HepG2 (cell line): ENCODE data around the gene TPGS1. TPM values are rescaled to one million over a fixed set of nuclear protein-coding genes. Genes with fewer than 3 reads are reported as not detected.

Source experiments
- FLYWCH1 ChIP-seq: sonication (generic); formaldehyde crosslinking; IDR thresholded peaks from 2 replicates; pipeline ENCODE4 v1.8.1; 2023; ENCODE audit warnings: mild to moderate bottlenecking, missing genetic modification reagents
- FOSL1 ChIP-seq: sonication (generic); formaldehyde crosslinking; IDR thresholded peaks from 2 replicates; pipeline ENCODE4 v1.9.0; 2021; ENCODE audit warnings: missing genetic modification reagents, borderline replicate concordance
- FOXA3 ChIP-seq: IDR thresholded peaks from 2 replicates; pipeline ENCODE4 v1.6.1; 2016; ENCODE audit warnings: missing genetic modification reagents, missing compliant biosample characterization
- IKZF4 ChIP-seq: sonication (generic); formaldehyde crosslinking; IDR thresholded peaks from 2 replicates; pipeline ENCODE4 v1.5.1; 2020; ENCODE audit warnings: borderline replicate concordance, mild to moderate bottlenecking, low read depth, missing genetic modification reagents; ENCODE audit errors: not compliant biosample characterization
- NR2C2 ChIP-seq: sonication (generic); formaldehyde crosslinking; IDR thresholded peaks from 2 replicates; pipeline ENCODE4 v1.4.0; 2020; ENCODE audit warnings: missing genetic modification reagents, mild to moderate bottlenecking, moderate library complexity, borderline replicate concordance
- PLRG1 ChIP-seq: fragments of 450-650 bp; conservative IDR thresholded peaks from 2 replicates; pipeline ENCODE4 v1.6.1; 2016
- POGZ ChIP-seq: sonication (generic); formaldehyde crosslinking; IDR thresholded peaks from 2 replicates; pipeline ENCODE4 v1.4.0; 2020; ENCODE audit warnings: mild to moderate bottlenecking, missing genetic modification reagents
- PPARG ChIP-seq: conservative IDR thresholded peaks from 2 replicates; pipeline ENCODE4 v1.6.1; 2016; ENCODE audit warnings: missing biosample characterization, missing genetic modification reagents
- RXRA ChIP-seq: sonication (generic); formaldehyde crosslinking; IDR thresholded peaks from 2 replicates; pipeline ENCODE4 v1.5.1; 2020; ENCODE audit warnings: missing genetic modification reagents
- SMARCC2 ChIP-seq: fragments of 450-650 bp; IDR thresholded peaks from 2 replicates; pipeline ENCODE4 v1.6.1; 2017; ENCODE audit warnings: antibody characterized with exemption, mild to moderate bottlenecking
- ZMYM3 ChIP-seq: sonication (generic); formaldehyde crosslinking; IDR thresholded peaks from 2 replicates; pipeline ENCODE4 v1.5.1; 2020; ENCODE audit warnings: mild to moderate bottlenecking, missing genetic modification reagents
- ZNF557 ChIP-seq: sonication (generic); formaldehyde crosslinking; IDR thresholded peaks from 2 replicates; pipeline ENCODE4 v1.4.0; 2020; ENCODE audit warnings: missing genetic modification reagents
- ZNF589 ChIP-seq: sonication (generic); formaldehyde crosslinking; conservative IDR thresholded peaks from 2 replicates; pipeline ENCODE4 v1.8.0; 2022; ENCODE audit warnings: mild to moderate bottlenecking, moderate library complexity, missing genetic modification reagents
- ZNF839 ChIP-seq: sonication (generic); formaldehyde crosslinking; IDR thresholded peaks from 2 replicates; pipeline ENCODE4 v1.4.0; 2020; ENCODE audit warnings: missing genetic modification reagents, mild to moderate bottlenecking, borderline replicate concordance
- polyA plus RNA-seq, 8 experiments: library from polyadenylated mRNA; depleted of rRNA in 3 of 8; stranded (reverse) in 7 of 8; unstranded in 1 of 8; fragments of >200 nt; fragmentation: Illumina TruSeq in 4 of 8; extraction: Trizol in 4 of 8; gene quantifications; 2 replicates each; pipeline versions ENCODE4 v1.2.1 to v1.2.3, GENCODE V29; 2011 to 2016; ENCODE audit warnings: low read depth in 4 of 8, missing spikeins in 1 of 8, mixed read lengths in 1 of 8; ENCODE audit not compliant: insufficient read depth in 1 of 8
- total RNA-seq, 5 experiments: library from RNA; depleted of rRNA; stranded (reverse); fragments of >200 nt; fragmentation: Illumina TruSeq; extraction: Trizol; gene quantifications; 2 replicates each; pipeline ENCODE4 v1.2.3, GENCODE V29; 2016; ENCODE audit warnings: low read depth in 1 of 5
- TF ChIP-seq, protein P1 (sequence below): IDR thresholded peaks from 2 replicates; pipeline ENCODE4 v1.6.1; 2016; ENCODE audit warnings: low read depth, control low read depth
- TF ChIP-seq, protein P2 (sequence below): sonication (generic); formaldehyde crosslinking; IDR thresholded peaks from 2 replicates; pipeline ENCODE4 v1.4.0; 2020; ENCODE audit warnings: missing genetic modification reagents
- TF ChIP-seq, protein P3 (sequence below): sonication (generic); formaldehyde crosslinking; IDR thresholded peaks from 2 replicates; pipeline ENCODE4 v1.4.0; 2020; ENCODE audit warnings: missing genetic modification reagents, mild to moderate bottlenecking, borderline replicate concordance
- TF ChIP-seq, protein P4 (sequence below): sonication (generic); formaldehyde crosslinking; IDR thresholded peaks from 2 replicates; pipeline ENCODE4 v1.4.0; 2020; ENCODE audit warnings: missing genetic modification reagents
- TF ChIP-seq, protein P5 (sequence below): sonication (generic); formaldehyde crosslinking; IDR thresholded peaks from 2 replicates; pipeline ENCODE4 v1.5.1; 2020; ENCODE audit warnings: missing genetic modification reagents, mild to moderate bottlenecking, borderline replicate concordance

The TPGS1 gene
- total and polyA plus RNA-seq, 2 of the 13 experiments (the other 11 are each of a cell fraction or from before 2014, with no cell fraction given): 1.1 to 6.2 TPM

DNA sequence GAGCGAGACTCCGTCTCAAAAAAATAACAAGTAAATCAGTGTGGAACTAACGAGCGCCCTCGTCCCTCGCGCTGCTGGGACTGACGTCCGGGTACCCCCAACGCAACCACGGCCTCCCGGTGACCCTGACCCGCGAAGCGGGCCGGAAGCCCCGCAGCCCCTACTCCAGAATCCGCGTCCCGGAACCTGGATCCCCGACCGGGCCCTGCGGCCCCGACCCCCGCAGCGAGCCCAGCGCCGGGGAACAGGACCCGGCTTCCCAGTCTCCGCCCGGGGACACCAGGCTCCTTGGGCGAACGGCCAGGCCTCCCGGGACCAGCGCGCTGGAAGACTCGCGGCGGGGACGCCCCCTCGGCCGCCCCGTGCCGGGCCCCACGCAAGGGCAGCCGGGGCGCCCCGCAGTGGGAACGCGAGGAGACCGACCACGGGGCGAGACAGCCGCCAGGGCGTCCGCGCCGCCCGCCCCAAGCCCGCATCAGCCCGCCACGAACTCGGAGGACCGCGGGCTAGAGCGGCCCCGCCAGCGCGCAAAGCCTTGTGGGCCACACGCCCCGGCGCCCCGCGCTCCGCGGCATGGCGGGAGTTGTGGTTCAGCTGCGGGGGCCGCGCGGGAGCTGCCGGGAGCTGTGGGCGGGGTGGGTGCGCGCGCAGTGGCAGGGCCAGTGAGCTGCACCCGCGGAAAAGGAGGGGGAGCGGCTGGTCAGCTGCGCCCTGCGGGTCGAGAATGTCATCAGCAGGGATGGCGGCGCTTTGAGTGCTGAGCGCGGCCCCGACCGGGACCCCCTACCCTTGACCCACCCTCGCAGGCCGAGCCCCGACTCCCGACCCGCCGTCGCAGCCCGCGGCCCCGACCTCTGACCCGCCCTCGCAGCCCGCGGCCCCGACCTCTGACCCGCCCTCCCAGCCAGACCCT is 18.5 kb upstream of the TPGS1 start (continued):
- TF ChIP-seq, protein P1, sequence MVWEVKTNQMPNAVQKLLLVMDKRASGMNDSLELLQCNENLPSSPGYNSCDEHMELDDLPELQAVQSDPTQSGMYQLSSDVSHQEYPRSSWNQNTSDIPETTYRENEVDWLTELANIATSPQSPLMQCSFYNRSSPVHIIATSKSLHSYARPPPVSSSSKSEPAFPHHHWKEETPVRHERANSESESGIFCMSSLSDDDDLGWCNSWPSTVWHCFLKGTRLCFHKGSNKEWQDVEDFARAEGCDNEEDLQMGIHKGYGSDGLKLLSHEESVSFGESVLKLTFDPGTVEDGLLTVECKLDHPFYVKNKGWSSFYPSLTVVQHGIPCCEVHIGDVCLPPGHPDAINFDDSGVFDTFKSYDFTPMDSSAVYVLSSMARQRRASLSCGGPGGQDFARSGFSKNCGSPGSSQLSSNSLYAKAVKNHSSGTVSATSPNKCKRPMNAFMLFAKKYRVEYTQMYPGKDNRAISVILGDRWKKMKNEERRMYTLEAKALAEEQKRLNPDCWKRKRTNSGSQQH (CRISPR knock-in tag): peak; percentile 89
- TF ChIP-seq ZNF557 (CRISPR knock-in tag): no peak
- TF ChIP-seq, protein P2, sequence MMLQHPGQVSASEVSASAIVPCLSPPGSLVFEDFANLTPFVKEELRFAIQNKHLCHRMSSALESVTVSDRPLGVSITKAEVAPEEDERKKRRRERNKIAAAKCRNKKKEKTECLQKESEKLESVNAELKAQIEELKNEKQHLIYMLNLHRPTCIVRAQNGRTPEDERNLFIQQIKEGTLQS: peak; percentile 71
- TF ChIP-seq ZNF839: no peak
- TF ChIP-seq FOXA3: peak; percentile 49; the same call in 1 of the 2 replicates
- no peak for TF ChIP-seq ZMYM3 (CRISPR knock-in tag)
- no peak for TF ChIP-seq ZNF589 (CRISPR knock-in tag)
- TF ChIP-seq SMARCC2: no peak
- TF ChIP-seq FLYWCH1 (CRISPR knock-in tag): no peak
- no peak for TF ChIP-seq PPARG
- peak; percentile 96 for TF ChIP-seq NR2C2 (CRISPR knock-in tag)
- TF ChIP-seq PLRG1: no peak
- TF ChIP-seq, protein P3, sequence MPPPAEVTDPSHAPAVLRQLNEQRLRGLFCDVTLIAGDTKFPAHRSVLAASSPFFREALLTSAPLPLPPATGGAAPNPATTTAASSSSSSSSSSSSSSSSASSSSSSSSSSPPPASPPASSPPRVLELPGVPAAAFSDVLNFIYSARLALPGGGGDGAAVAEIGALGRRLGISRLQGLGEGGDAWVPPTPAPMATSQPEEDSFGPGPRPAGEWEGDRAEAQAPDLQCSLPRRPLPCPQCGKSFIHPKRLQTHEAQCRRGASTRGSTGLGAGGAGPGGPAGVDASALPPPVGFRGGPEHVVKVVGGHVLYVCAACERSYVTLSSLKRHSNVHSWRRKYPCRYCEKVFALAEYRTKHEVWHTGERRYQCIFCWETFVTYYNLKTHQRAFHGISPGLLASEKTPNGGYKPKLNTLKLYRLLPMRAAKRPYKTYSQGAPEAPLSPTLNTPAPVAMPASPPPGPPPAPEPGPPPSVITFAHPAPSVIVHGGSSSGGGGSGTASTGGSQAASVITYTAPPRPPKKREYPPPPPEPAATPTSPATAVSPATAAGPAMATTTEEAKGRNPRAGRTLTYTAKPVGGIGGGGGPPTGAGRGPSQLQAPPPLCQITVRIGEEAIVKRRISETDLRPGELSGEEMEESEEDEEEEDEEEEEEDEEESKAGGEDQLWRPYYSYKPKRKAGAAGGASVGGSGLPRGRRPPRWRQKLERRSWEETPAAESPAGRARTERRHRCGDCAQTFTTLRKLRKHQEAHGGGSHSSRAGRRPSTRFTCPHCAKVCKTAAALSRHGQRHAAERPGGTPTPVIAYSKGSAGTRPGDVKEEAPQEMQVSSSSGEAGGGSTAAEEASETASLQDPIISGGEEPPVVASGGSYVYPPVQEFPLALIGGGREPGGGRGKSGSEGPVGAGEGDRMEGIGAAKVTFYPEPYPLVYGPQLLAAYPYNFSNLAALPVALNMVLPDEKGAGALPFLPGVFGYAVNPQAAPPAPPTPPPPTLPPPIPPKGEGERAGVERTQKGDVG: no peak; the same call in 1 of the 2 replicates
- peak; percentile 65 for TF ChIP-seq IKZF4
- TF ChIP-seq POGZ (CRISPR knock-in tag): no peak
- TF ChIP-seq, protein P4, sequence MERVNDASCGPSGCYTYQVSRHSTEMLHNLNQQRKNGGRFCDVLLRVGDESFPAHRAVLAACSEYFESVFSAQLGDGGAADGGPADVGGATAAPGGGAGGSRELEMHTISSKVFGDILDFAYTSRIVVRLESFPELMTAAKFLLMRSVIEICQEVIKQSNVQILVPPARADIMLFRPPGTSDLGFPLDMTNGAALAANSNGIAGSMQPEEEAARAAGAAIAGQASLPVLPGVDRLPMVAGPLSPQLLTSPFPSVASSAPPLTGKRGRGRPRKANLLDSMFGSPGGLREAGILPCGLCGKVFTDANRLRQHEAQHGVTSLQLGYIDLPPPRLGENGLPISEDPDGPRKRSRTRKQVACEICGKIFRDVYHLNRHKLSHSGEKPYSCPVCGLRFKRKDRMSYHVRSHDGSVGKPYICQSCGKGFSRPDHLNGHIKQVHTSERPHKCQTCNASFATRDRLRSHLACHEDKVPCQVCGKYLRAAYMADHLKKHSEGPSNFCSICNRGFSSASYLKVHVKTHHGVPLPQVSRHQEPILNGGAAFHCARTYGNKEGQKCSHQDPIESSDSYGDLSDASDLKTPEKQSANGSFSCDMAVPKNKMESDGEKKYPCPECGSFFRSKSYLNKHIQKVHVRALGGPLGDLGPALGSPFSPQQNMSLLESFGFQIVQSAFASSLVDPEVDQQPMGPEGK (CRISPR knock-in tag): peak; percentile 58
- TF ChIP-seq, protein P5, sequence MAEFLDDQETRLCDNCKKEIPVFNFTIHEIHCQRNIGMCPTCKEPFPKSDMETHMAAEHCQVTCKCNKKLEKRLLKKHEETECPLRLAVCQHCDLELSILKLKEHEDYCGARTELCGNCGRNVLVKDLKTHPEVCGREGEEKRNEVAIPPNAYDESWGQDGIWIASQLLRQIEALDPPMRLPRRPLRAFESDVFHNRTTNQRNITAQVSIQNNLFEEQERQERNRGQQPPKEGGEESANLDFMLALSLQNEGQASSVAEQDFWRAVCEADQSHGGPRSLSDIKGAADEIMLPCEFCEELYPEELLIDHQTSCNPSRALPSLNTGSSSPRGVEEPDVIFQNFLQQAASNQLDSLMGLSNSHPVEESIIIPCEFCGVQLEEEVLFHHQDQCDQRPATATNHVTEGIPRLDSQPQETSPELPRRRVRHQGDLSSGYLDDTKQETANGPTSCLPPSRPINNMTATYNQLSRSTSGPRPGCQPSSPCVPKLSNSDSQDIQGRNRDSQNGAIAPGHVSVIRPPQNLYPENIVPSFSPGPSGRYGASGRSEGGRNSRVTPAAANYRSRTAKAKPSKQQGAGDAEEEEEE (CRISPR knock-in tag): no peak
- TF ChIP-seq FOSL1 (CRISPR knock-in tag): no peak
- TF ChIP-seq RXRA: no peak
